OCI-M2 (cell line): ENCODE data around the gene RHBDL2.
"Not testable (repeated sequence)": the region's sequence is repeated elsewhere in the genome, so short reads cannot be mapped to it uniquely, and the experiment has no call there.

Experiments used
- DNase-seq: peaks from one replicate; lab custom pipeline; 2025; ENCODE audit not compliant: unreplicated experiment; lab: John Stamatoyannopoulos, UW

RHBDL2 gene

DNA sequence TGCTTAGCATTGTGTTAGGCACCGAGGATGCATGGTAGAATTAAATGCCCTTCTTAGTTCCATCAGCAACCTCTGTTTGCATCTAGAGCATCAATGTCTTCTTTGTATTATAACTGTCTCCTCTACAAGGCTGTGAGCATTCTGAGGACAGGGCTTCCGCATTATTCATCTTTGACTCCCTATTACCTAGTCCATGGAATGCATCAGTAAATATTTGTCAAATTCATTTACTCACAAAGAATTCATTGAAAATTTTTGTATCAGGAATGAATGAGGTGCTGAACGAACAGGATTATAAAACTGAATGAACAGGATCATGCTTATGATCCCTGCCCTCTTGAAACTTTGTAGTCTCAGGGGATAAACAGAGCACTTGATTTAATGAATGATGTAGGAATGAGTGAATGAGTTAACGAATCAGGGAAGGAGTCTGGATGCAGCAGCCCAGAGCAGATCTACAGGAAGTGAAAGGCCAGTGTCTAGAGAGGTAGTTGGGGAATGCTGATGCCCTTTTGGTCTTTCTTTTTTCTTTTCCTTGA lies 2.8 kb downstream of the RHBDL2 start:
- DNase-seq = no peak

DNA sequence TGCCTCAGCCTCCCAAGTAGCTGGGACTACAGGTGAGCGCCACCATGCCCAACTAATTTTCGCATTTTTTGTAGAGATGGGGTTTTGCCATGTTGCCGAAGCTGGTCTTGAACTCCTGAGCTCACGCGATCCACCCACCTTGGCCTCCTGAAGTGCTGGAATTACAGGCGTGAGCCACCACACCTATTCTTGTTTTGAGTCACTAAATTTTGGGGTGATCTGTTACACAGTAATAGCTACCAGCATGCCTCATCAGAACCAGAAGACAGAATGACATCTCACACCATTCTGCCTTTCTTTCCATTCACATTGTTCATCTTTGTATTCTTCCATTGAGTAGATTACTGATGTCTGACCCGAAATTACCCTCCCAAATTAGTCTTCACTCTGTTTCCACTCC lies 9.1 kb downstream of the RHBDL2 start:
- no peak for DNase-seq

DNA sequence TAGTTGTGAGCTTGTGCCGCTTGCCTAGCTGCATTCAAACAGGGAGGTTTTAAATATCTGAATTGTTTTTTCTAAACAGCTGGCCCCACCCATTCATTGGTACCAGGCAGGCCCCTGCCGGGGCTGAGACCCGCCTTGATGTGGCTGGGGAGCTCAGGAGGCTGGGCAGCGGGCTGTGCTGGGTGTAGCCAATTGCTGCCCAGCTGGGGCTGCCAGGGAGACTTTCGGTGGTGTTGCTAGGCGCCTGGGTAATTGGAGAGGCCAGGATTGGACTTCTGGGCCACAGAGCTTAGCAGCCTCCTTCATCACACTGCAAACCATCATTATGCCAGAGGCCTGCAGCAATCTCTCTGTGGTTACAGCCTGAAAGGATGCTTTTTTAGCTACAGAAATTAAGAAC lies 12.2 kb downstream of the RHBDL2 start:
- no peak for DNase-seq

DNA sequence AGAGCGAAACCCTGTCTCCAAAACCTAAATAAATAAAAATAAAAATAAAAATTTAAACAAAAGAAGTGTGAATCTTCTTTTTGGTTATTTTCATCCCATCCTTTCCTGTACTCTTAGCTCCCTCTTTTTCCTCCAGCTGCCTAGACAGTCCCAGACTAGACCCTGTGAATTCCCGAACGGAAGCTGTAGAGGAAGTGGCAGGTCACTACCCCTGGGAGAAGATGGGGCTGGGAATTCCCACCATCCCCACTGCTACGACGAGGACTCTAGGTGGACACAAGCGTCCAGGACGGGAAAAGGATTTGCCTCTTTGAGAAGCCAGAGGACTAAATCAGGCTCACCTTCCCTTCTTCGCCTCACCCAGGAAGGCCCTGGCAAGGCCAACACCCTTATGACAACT lies 12.6 kb downstream of the RHBDL2 start:
- DNase-seq = no peak

DNA sequence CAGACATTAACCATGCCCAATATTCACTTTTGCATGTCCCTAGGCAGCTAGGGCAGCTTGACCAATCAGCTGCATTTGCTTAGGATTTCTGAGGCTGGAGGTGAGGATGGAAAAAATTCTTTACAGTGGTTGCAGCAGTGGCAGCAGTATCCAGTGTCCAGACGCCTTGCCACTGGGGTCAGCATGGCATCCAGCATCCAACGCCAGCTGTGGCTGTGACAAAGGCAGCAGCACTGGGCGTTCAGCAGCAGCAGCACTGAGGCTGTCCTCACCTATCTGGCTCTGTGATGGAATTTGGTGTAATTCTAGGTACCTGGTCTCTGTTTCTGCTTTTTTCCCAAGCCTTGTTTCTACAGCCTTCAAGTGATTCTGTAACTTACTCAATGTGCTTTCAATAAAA lies 15.5 kb downstream of the RHBDL2 start:
- DNase-seq = no peak

DNA sequence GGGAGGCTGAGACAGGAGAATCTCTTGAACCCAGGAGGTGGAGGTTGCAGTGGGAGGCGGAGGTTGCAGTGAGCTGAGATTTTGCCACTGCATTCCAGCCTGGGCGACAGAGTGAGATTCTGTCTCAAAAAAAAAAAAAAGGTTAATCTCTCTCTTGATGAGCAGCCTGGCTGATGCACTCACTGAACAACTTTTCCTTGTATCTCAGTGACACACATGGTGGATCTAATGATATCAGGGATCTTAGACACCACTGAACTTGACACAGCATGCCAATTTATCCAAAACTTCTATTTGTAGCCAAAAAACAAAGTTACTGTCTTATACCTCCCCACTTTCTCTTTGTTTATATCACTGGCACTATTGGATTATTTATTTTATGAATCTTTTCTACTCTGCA lies 16.2 kb downstream of the RHBDL2 start:
- no peak for DNase-seq

DNA sequence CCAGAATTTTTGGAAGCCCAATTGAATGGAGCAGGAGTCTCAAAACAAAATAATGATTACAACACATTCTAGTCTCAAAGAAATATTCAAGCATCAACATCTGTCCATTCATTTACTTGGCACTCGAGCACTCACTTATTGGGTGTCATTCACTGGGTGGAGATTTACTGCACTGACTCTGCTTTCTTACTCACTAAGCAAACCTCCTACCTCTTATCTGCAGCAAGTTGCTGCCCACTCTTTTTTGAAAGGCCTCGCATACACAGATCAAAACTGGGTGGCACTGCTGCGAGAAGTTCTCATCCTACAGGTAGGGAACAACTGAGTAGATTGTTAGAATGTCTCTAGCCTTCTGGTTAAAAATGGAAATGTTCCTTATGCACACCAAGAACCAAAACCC lies 18.0 kb downstream of the RHBDL2 start:
- DNase-seq = no peak

DNA sequence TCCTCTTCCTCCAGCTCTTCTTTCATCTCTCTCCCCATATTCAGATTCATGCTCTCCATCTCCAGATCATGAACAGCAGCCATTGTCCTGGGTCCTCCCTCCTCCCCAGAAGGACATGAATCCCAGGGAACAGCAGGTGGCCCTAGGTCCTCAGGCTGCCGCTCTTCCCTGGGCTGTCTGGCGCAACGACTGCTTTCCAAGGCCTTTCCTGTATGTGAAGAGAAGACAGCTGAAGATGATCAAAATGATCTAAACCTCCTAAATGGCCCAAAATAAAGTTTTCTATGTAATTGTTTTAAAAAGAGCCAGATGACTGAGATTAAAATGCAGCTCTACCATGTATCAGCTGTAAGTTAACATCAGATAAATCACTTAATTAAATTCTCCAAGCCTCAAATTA lies 22.5 kb downstream of the RHBDL2 start:
- DNase-seq = no peak

DNA sequence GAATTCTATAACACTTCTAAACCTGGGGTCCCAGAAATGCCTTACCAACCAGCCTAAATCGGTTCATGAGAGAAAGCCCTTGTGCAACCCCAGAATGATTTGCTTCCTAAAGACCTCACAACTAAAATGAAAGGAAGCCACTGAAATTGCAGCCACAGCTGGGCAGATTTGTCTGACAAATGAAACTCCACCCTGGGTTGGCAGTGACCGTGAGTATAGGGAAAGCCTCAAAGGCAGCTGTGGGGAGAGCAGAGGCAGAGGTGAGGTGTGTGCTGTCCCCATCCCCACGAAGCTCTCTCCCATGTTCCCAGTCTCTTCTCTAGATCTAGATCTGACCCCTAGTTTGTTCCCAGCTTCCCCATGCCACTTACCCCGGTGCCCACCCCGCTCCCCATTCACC lies 23.1 kb downstream of the RHBDL2 start:
- DNase-seq = no peak

DNA sequence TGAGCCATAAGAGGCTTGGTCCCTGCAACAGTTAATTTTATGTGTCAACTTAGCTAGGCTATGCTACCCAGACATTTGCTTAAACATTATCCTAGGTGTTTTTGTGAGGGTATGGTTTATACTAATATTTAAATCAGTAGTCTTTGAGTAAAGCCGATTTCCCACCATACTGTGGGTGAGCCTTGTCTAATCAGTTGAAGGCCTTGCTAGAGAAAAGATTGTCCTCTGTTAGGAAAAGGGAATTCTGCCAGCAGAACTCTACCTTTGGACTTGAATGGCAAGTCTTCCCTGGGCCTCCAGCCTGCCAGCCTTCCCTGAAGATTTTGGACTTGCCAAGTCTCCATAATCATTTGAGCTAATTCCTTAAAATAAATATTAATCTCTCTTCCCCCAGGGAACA lies 23.9 kb downstream of the RHBDL2 start:
- DNase-seq = no peak

DNA sequence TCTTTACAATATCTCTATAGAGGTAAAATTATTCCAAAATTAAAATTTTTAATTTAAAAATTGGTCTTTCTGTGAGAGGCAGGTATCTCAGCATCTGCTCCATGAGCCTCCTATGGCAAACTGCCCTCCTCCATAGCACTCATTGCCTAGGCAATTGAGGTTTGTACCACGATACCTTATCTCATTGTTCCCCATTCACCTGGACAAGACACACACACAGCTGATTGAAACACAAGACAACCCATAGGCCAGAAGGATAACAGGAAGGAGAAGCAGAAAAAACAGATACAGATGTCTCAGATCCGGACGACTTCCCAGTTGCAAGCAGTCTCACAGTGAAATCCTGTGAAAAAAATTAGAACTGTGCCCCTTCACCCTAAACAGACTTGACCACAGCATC lies 24.3 kb downstream of the RHBDL2 start:
- DNase-seq = no peak

DNA sequence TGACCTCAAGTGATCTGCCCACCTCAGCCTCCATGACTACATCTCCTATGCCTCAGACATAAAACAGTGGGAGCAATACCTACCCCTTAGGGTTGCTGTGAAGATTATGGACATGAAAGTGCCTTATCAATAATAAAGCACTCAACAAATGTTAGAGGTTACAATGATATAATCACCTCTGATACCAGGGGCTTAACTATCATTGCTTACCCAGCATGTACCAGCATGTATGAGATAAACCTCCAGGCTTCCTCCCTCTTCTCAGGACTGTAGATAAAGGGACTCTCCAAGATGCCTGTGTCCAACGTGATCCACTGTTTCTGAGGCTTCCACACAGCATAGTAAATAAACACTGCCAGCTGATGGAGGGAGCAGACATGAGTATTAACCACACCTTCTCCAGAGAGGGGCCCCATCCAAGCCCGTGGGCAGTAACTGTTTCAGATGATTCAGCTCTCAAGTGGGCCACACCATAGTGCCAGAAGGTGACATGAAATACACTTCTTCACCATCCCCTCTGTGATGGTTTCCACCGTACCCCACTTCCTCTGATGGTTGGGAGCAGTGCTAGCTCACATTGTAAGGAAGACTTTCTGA lies 26.2 kb downstream of the RHBDL2 start:
- peak; percentile 70 for DNase-seq

DNA sequence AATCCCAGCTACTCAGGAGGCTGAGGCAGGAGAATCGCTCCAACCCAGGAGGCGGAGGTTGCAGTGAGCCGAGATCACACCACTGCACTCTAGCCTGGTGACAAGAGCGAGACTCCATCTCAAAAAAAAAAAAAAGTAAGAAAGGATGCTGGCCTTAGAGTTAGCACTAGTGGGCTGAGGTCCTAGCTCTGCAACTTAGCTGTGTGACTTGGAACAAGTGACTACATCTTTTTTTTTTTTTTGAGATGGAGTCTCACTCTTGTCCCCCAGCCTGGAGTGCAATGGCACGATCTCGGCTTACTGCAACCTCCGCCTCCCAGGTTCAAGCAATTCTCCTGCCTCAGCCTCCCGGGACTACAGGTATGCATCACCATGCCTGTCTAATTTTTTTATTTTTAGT lies 26.7 kb downstream of the RHBDL2 start:
- DNase-seq = not testable (repeated sequence)

DNA sequence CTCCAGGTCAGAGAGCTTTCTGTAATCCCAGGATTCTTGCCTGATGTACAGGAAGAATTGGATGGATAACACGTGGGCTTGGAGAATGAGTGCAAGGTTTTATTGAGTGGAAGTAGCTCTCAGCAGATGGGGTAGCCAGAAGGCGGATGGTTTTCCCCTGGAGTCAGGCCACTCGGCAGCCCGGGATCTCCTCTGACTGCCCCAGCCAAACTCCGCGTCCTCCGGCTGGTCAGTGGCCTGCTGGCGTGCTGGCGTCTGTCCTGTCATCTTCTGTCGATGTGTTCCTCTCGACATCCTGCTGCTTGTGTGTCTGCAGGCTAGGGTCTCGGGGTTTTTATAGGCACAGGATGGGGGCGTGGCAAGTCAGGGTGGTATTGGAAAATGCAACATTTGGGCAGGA lies 32.8 kb downstream of the RHBDL2 start:
- no peak for DNase-seq

DNA sequence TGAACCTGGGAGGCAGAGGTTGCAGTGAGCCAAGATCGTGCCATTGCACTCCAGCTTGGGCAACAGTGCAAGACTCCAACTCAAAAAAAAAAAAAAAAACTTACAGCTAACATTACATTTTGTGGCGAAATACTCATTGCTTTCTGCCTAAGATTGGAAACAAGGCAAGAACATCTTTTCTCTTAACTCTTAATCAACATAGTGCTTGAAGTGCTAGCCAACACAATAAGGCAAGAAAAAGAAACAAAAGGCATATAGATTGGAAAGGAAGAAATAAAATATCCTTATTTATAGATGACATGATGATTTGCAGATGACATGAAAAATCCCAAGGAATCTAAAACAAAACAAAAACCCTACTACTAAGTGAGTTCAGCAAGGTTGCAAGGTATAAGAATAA lies 35.6 kb downstream of the RHBDL2 start:
- no peak for DNase-seq

DNA sequence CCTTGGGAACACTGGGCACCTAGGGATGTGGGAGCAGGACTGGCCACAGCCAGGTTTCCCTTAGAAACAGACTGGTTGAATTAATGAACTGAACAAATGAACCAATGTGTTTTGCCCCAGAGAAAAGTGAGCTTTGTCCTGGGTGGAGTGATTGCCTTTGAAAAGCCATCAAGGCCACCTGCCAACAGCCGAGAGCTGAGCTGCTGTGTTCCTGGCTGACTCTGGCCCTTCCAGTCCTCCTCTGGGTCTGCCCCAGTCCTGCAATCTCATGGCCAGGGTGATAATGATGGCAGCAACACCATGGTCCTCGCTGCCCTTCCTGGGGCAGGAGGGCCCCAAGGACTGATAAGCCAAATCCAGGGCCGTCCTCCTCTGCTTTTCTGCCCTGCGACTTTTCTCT lies 42.1 kb downstream of the RHBDL2 start:
- no peak for DNase-seq

DNA sequence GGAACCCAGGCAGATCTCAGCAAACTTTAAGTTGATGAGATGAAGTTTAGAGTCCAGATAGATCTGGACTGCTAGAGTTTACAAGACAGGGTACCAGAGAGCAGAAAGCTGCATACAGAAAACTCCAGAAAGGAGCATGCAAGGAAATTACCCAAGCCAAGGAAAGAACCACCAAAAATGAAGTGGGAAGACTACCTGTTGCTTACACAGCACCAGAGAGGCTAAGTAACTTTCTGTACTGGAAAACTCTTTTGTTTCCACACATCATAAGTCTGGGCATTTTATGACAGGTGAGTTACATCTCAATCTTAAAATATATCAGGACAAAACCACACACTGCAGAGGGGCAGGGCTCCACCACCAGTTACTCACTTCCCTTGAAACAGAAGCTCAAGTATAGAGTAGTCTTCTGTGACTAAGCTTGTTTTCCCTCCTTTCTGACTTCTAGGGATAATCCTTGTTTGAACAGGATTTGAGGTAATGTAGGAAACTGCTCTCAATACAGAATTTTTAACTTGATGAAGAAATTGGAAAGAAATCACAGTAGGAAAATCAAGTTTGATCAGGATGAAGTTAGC lies 42.9 kb downstream of the RHBDL2 start:
- DNase-seq = no peak

DNA sequence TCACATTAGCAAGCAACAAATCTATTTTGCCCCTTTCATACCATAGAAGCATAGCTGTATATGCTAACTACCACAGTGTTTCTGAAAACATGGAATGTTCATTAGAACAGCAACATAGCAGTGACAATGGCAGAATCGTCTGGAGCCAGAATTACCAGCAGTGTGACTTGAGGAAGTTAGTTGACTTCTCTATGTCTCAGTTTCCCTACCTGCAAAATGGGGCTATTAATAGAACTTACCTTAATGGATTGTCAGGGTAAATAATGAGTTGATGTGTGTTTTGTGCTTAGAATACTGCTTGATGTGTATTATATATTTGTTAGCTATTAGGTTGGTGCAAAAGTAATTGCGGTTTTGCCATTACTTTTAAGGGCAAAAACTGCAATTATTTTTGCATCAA lies 45.5 kb downstream of the RHBDL2 start:
- no peak for DNase-seq

DNA sequence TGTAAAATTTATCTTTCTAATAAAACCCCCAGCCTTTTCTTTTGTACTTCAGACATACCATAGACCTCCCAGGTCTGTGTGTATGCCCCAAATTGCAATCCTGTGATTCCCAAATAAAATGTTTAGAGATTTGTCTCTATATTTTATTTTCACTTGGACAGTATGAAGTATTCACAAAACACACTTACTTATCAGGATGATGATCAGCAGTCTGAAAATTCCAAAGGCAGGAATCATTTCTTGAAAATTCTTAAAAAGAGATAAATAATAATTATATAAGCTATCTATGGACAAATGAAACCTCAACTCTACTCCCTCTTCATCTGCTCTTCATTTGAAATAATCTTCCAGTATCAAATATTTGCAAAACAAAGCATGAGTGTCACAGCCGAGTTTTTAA lies 48.7 kb downstream of the RHBDL2 start:
- DNase-seq = no peak

DNA sequence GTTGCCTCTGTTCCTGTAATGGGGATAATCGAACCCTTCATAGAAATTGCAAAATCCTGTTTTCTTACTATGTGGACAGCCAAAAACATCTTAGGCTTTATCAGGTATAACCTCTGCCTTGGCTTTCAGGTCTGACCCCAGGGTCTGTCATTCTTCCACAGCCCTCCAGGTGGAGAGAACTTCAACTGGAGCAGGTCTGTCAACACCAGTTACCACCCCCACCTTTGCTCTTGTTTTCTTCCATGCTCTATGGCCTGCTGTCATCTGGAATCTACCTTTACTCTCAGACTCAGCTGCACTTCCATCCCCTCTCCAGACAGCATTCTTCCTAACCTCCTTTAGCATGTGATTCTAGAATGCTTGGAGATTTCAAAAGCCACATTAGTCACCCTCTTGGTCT lies 49.9 kb downstream of the RHBDL2 start:
- no peak for DNase-seq

DNA sequence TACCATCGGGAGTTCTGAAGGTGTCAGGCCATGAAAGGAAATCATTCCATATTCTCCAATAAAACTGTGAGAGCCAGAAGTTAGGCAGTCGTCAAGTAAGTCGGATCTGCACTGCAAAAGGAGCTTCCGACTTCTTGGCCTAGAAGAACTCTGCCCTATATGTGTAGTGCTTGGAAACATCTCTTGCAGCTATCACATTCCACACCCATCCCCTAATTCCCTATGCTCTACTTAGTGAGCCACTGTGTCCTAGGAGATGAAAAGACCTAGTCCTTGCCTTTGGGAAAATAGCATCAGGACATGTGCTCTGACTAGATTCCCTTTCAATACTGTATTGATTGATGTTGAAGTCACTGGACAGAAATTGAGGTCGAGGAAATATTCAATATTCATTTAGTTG lies 52.0 kb downstream of the RHBDL2 start:
- no peak for DNase-seq

DNA sequence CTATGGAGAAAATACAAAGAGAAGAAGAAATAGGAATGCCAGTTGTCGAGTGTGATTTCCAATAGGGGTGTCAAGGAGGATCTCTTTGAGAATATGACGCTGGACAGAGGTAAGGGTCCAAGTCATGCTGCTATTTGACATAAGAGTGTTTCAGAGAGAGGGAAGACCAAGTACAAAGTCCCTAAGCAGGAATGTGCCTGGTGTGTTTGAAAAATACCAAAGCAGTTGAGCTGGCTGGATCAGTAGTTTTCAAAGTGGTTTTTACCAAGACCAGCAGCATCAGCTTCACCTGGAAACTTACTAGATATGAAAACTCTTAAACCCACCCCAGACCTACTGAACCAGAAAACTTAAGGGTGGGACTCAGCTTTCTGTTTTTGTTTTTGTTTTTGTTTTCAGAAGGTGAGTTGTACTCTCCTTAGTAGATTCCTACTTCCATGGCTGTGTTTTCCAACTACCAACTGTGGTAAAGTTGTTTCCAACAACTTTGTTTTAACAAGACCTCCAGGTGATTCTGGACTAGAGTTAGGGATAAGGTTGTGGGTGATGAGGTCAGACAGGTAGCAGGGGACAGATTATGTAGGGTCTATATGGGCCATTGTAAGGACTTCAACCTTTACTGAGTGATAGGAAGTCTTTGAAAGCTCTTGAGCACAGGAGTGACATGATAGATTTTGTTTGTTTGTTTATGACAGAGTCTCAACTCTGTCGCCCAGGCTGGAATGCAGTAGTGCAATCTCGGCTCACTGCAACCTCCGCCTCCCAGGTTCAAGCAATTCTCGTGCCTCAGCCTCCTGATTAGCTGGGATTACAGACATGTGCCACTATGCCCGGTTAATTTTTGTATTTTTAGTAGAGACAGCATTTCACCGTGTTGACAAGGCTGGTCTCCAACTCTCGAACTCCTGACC lies 53.0 kb downstream of the RHBDL2 start:
- DNase-seq = no peak
